Astrocyte (in vitro differentiated cells and primary cell): ENCODE measurements around the gene FSTL5. TPM values are rescaled to one million over a fixed set of nuclear protein-coding genes. Genes with fewer than 3 reads are reported as not detected.

Source experiments
- DNase-seq: peaks from one replicate; pipeline ENCODE4 v3.0.0-alpha.2; 2010; ENCODE audit warnings: low read depth
- FAIRE-seq: peaks from 2 replicates; lab custom pipeline; 2011; peaks lifted over from hg19 to GRCh38; lab: Jason Lieb, UNC
- H2AFZ ChIP-seq: 2 replicates; pipeline ENCODE4 v1.6.0; 2012; ENCODE audit warnings: low read depth, low read length, inconsistent platforms
- H3K27ac ChIP-seq: 2 replicates; pipeline ENCODE4 v1.5.1; 2011; ENCODE audit warnings: low read depth, low read length, inconsistent platforms
- H3K27me3 ChIP-seq: 2 replicates; pipeline ENCODE4 v1.6.0; 2011; ENCODE audit warnings: low read length, inconsistent platforms; ENCODE audit not compliant: insufficient read depth
- H3K36me3 ChIP-seq: 2 replicates; pipeline ENCODE4 v1.5.1; 2011; ENCODE audit warnings: low read length, inconsistent platforms; ENCODE audit not compliant: insufficient read depth
- H3K4me1 ChIP-seq: 2 replicates; pipeline ENCODE4 v1.5.1; 2011; ENCODE audit warnings: low read length, inconsistent platforms; ENCODE audit not compliant: insufficient read depth
- H3K4me2 ChIP-seq: 2 replicates; pipeline ENCODE4 v1.6.0; 2012; ENCODE audit warnings: low read length, inconsistent platforms
- H3K4me3 ChIP-seq: 2 replicates; pipeline ENCODE4 v1.5.1; 2011; ENCODE audit warnings: low read depth, mild to moderate bottlenecking, low read length, inconsistent platforms; ENCODE audit not compliant: insufficient read depth
- H3K79me2 ChIP-seq: 2 replicates; pipeline ENCODE4 v1.6.0; 2012; ENCODE audit warnings: mild to moderate bottlenecking, low read length, inconsistent platforms; ENCODE audit not compliant: insufficient read depth
- H3K9ac ChIP-seq: 2 replicates; pipeline ENCODE4 v1.6.0; 2012; ENCODE audit warnings: mild to moderate bottlenecking, low read length, inconsistent platforms
- H3K9me3 ChIP-seq: 2 replicates; pipeline ENCODE4 v1.5.1; 2012; ENCODE audit warnings: low read depth, mild to moderate bottlenecking, low read length, inconsistent platforms; ENCODE audit not compliant: insufficient read depth
- H4K20me1 ChIP-seq: 2 replicates; pipeline ENCODE4 v1.6.0; 2012; ENCODE audit warnings: low read length, inconsistent platforms; ENCODE audit not compliant: insufficient read depth
- H3K27ac Mint-ChIP-seq: one replicate; pipeline ENCODE4 v1.8.0; 2021; ENCODE audit warnings: mild to moderate bottlenecking, mixed read lengths; ENCODE audit not compliant: unreplicated experiment
- H3K27me3 Mint-ChIP-seq: one replicate; pipeline ENCODE4 v1.8.0; 2021; ENCODE audit warnings: low read depth, mixed read lengths; ENCODE audit not compliant: unreplicated experiment
- H3K36me3 Mint-ChIP-seq: one replicate; pipeline ENCODE4 v1.8.0; 2021; ENCODE audit warnings: low read depth, mixed read lengths; ENCODE audit not compliant: unreplicated experiment
- H3K4me1 Mint-ChIP-seq: one replicate; pipeline ENCODE4 v1.8.0; 2021; ENCODE audit warnings: low read depth, mixed read lengths; ENCODE audit not compliant: unreplicated experiment
- H3K4me3 Mint-ChIP-seq: one replicate; pipeline ENCODE4 v1.8.0; 2021; ENCODE audit warnings: mild to moderate bottlenecking, moderate library complexity, mixed read lengths; ENCODE audit not compliant: unreplicated experiment
- H3K9me3 Mint-ChIP-seq: one replicate; pipeline ENCODE4 v1.8.0; 2021; ENCODE audit warnings: mild to moderate bottlenecking, mixed read lengths; ENCODE audit not compliant: unreplicated experiment
- CTCF ChIP-seq: IDR thresholded peaks from 2 replicates; pipeline ENCODE4 v1.5.1; 2011; ENCODE audit warnings: low read depth, mild to moderate bottlenecking, inconsistent platforms, low read length, moderate library complexity; ENCODE audit not compliant: insufficient read depth
- EZH2 ChIP-seq: IDR thresholded peaks from 2 replicates; pipeline ENCODE4 v1.6.1; 2012; ENCODE audit warnings: mild to moderate bottlenecking, low read length, inconsistent platforms; ENCODE audit not compliant: insufficient read depth
- total RNA-seq: library from RNA; stranded (reverse); gene quantifications from 2 replicates; pipeline ENCODE4 v1.2.1, GENCODE V29; 2021

FSTL5 gene
- total RNA-seq, 1 donor from 2014 or later, result 0.43 TPM

- FAIRE-seq (no peak), DNase-seq (no peak)
- H3K4me1 Mint-ChIP-seq, result peaks cover 2% of the 10 kb centered on the region
- Histone ChIP-seq H3K27me3 (no peaks in the 10 kb centered on the region), H2AFZ (no peak overlapping the region), H3K9ac (no peak overlapping the region), H3K4me2 (no peak overlapping the region), H3K79me2 (no peaks in the 10 kb centered on the region), H3K4me3 (no peak overlapping the region), H3K27ac (no peak overlapping the region), H3K4me1 (no peaks in the 10 kb centered on the region), H4K20me1 (no peaks in the 10 kb centered on the region), H3K36me3 (no peaks in the 10 kb centered on the region), H3K9me3 (no peaks in the 10 kb centered on the region)
- H3K9me3 Mint-ChIP-seq, result no peaks in the 10 kb centered on the region
- H3K27me3 Mint-ChIP-seq, result no peaks in the 10 kb centered on the region
- no peak overlapping the region for H3K27ac Mint-ChIP-seq
- H3K36me3 Mint-ChIP-seq, result no peaks in the 10 kb centered on the region
- no peak overlapping the region for H3K4me3 Mint-ChIP-seq
- TF ChIP-seq EZH2, result no peak
- no peak for TF ChIP-seq CTCF
Observed at GRCh38 chr4:161498155-161498554, 665.6 kb downstream of the FSTL5 start.

GRCh38 chr4:161486461-161486860, 677.3 kb downstream of the FSTL5 start:
- Mint-ChIP-seq H3K27ac (no peak overlapping the region), H3K9me3 (no peaks in the 10 kb centered on the region), H3K36me3 (no peaks in the 10 kb centered on the region), H3K27me3 (no peaks in the 10 kb centered on the region), H3K4me3 (no peak overlapping the region), H3K4me1 (no peaks in the 10 kb centered on the region)
- Histone ChIP-seq H3K4me1 (no peaks in the 10 kb centered on the region), H3K4me3 (no peak overlapping the region), H3K9ac (no peak overlapping the region), H3K27ac (no peak overlapping the region), H3K27me3 (no peaks in the 10 kb centered on the region), H3K9me3 (no peaks in the 10 kb centered on the region), H3K36me3 (no peaks in the 10 kb centered on the region), H3K79me2 (no peaks in the 10 kb centered on the region), H4K20me1 (no peaks in the 10 kb centered on the region), H2AFZ (no peak overlapping the region), H3K4me2 (no peak overlapping the region)
- TF ChIP-seq EZH2, result no peak
- no peak for TF ChIP-seq CTCF
- FAIRE-seq (no peak), DNase-seq (no peak)

- DNase-seq (no peak), FAIRE-seq (no peak)
- Histone ChIP-seq H2AFZ (no peak overlapping the region), H3K36me3 (no peaks in the 10 kb centered on the region), H3K4me2 (no peak overlapping the region), H3K9ac (no peak overlapping the region), H3K27ac (no peak overlapping the region), H3K79me2 (no peaks in the 10 kb centered on the region), H3K4me3 (no peak overlapping the region), H3K4me1 (no peaks in the 10 kb centered on the region), H4K20me1 (no peaks in the 10 kb centered on the region), H3K27me3 (no peaks in the 10 kb centered on the region), H3K9me3 (no peaks in the 10 kb centered on the region)
- H3K27ac Mint-ChIP-seq, result no peak overlapping the region
- H3K27me3 Mint-ChIP-seq, result no peaks in the 10 kb centered on the region
- H3K4me1 Mint-ChIP-seq, result no peaks in the 10 kb centered on the region
- H3K4me3 Mint-ChIP-seq, result no peak overlapping the region
- H3K36me3 Mint-ChIP-seq, result no peaks in the 10 kb centered on the region
- TF ChIP-seq EZH2 (no peak), CTCF (no peak)
- no peaks in the 10 kb centered on the region for H3K9me3 Mint-ChIP-seq
Observed at GRCh38 chr4:161466316-161466715, 697.5 kb downstream of the FSTL5 start.
